Measurements from ENCODE around the gene COL6A1. TPM values are rescaled to one million over a fixed set of nuclear protein-coding genes. Genes with fewer than 3 reads are reported as not detected.

Gene COL6A1
- total and polyA plus RNA-seq, 2 donors (not counting 1 experiment from before 2014, with no cell fraction given) = 645 to 1,137 TPM

- H3K4me3 ChIP-seq (replicated peaks in 1 of 4; ENCODE audit: control extremely low read depth in 1 of 4, insufficient read depth in 1 of 4, low read depth in 3 of 4, low read length in 4 of 4) = no peak overlapping the region
- no peaks in the 10 kb centered on the region for H3K36me3 ChIP-seq (ENCODE audit: control insufficient read depth, insufficient read depth, low read length)
- H3K9ac ChIP-seq (ENCODE audit: insufficient read depth, low read length) = no peak overlapping the region
- H3K9me3 ChIP-seq (ENCODE audit: control insufficient read depth, insufficient read depth, low read depth, low read length) = no peaks in the 10 kb centered on the region
- H3K4me1 ChIP-seq (ENCODE audit: control insufficient read depth, extremely low read depth, insufficient read depth, low read length) = peaks cover under 1% of the 10 kb centered on the region
- TF ChIP-seq, protein P1, sequence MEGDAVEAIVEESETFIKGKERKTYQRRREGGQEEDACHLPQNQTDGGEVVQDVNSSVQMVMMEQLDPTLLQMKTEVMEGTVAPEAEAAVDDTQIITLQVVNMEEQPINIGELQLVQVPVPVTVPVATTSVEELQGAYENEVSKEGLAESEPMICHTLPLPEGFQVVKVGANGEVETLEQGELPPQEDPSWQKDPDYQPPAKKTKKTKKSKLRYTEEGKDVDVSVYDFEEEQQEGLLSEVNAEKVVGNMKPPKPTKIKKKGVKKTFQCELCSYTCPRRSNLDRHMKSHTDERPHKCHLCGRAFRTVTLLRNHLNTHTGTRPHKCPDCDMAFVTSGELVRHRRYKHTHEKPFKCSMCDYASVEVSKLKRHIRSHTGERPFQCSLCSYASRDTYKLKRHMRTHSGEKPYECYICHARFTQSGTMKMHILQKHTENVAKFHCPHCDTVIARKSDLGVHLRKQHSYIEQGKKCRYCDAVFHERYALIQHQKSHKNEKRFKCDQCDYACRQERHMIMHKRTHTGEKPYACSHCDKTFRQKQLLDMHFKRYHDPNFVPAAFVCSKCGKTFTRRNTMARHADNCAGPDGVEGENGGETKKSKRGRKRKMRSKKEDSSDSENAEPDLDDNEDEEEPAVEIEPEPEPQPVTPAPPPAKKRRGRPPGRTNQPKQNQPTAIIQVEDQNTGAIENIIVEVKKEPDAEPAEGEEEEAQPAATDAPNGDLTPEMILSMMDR (conservative IDR thresholded peaks at IDR 0.05 in 1 of 2, IDR thresholded peaks at IDR 0.05 in 1 of 2; ENCODE audit: low read depth in 1 of 2, low read length in 2 of 2) = no peak
- no peak for TF ChIP-seq EZH2 (IDR thresholded peaks at IDR 0.05; ENCODE audit: low read length, missing control alignments)
- H3K79me2 ChIP-seq (ENCODE audit: control insufficient read depth, insufficient read depth, low read length) = no peaks in the 10 kb centered on the region
- no peak overlapping the region for H2AFZ ChIP-seq (ENCODE audit: low read length)
- no peaks in the 10 kb centered on the region for H4K20me1 ChIP-seq (ENCODE audit: control insufficient read depth, extremely low read depth, insufficient read depth, low read length)
- no peak for DNase-seq (ENCODE audit: low read depth in 2 of 2)
- no peak overlapping the region for H3K4me2 ChIP-seq (ENCODE audit: extremely low read depth, insufficient read depth, low read length)
- H3K27ac ChIP-seq (ENCODE audit: insufficient read depth, low read length) = no peak overlapping the region
- H3K27me3 ChIP-seq (ENCODE audit: control insufficient read depth, insufficient read depth, low read length) = peaks cover 15% of the 10 kb centered on the region
Observed at GRCh38 chr21:45948576-45949141, 32.9 kb upstream of the COL6A1 start.

DNA sequence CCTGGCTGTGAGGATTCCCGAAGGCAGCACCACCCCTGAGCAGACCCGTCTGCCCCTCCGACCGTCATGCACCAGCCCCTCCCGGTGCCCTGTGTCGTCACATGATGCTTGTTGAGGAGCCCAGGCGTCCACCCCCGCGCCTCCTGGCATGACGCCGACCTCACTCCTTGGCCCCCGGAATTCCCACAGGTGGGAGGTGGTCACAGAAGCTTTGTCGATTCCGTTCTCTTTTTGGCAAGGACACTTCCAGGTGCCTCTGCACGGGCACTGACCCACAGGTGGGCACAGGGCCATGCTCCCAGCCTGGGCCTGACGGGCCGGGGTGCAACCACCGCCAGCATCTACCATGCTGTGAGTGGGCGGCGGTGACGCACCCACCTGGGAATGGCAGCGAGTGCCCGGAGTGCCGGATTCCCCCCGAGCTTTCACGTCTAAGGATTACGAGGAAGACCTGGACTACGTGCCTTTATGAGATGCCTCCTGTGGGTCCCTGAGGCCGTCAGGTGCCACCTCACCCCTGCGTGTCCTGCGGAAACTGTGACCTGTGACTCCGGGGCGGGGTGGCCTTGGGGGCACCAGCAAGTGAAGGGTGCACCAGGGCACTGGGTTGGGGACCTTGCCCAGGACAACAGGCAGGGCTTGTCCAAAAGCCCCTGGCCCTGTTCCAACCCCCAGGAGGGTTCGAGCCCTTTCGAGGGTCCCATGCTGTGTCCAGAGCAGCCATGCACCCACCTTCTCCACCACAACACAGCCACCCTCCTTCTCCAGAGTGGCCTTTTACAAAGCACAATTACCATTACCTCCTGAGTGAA is 31.4 kb upstream of the COL6A1 start:
- H3K4me3 ChIP-seq (replicated peaks in 1 of 4; ENCODE audit: control extremely low read depth in 1 of 4, insufficient read depth in 1 of 4, low read depth in 3 of 4, low read length in 4 of 4) = no peak overlapping the region

More for the DNA sequence above, 31.4 kb upstream of the COL6A1 start:
- Histone ChIP-seq H3K36me3 (ENCODE audit: control insufficient read depth, insufficient read depth, low read length) (no peaks in the 10 kb centered on the region), H2AFZ (ENCODE audit: low read length) (peak overlapping the region; percentile 6), H3K79me2 (ENCODE audit: control insufficient read depth, insufficient read depth, low read length) (no peaks in the 10 kb centered on the region), H3K27me3 (ENCODE audit: control insufficient read depth, insufficient read depth, low read length) (peaks cover 15% of the 10 kb centered on the region), H4K20me1 (ENCODE audit: control insufficient read depth, extremely low read depth, insufficient read depth, low read length) (no peaks in the 10 kb centered on the region), H3K4me2 (ENCODE audit: extremely low read depth, insufficient read depth, low read length) (peak overlapping the region; percentile 20), H3K9ac (ENCODE audit: insufficient read depth, low read length) (no peak overlapping the region), H3K27ac (ENCODE audit: insufficient read depth, low read length) (no peak overlapping the region), H3K4me1 (ENCODE audit: control insufficient read depth, extremely low read depth, insufficient read depth, low read length) (peaks cover 9% of the 10 kb centered on the region), H3K9me3 (ENCODE audit: control insufficient read depth, insufficient read depth, low read depth, low read length) (no peaks in the 10 kb centered on the region)
- DNase-seq (ENCODE audit: low read depth in 2 of 2) = no peak
- TF ChIP-seq, protein P1 (conservative IDR thresholded peaks at IDR 0.05 in 1 of 2, IDR thresholded peaks at IDR 0.05 in 1 of 2; ENCODE audit: low read depth in 1 of 2, low read length in 2 of 2) = no peak
- TF ChIP-seq EZH2 (IDR thresholded peaks at IDR 0.05; ENCODE audit: low read length, missing control alignments) = no peak
